ENCODE measurements around the gene CAPZB.

DNA sequence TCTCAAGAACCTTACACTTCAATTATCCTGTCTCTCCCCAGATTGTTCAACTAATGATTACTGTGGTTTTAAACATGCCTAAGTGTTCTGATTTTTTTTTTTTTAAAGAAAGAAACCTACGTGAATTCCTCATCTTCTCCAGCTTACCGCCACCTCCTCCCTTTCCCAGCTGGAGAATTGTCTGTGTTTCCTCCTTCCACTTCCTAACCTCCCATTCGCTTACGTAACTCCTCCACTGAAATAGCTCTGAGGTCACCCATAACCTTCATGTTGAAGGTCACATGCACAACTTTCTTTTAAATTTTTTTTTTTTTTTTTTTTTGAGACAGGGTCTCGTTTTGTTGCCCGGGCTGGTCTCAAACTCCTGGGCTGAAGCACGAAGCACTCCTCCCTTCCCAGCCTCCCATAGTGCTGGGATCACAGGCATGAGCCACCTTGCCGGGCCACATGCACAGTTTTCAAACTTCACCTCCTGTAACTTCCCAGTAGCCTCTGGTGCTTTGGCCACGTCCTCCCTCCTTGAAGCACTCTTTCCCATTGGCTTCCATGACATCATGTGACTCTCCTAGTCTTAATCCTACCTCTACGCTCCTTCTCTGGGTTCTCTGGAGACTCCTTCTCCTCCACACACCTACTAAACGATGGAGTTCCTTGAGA lies 9.8 kb upstream of the CAPZB start:
- TF ChIP-seq, protein P1, sequence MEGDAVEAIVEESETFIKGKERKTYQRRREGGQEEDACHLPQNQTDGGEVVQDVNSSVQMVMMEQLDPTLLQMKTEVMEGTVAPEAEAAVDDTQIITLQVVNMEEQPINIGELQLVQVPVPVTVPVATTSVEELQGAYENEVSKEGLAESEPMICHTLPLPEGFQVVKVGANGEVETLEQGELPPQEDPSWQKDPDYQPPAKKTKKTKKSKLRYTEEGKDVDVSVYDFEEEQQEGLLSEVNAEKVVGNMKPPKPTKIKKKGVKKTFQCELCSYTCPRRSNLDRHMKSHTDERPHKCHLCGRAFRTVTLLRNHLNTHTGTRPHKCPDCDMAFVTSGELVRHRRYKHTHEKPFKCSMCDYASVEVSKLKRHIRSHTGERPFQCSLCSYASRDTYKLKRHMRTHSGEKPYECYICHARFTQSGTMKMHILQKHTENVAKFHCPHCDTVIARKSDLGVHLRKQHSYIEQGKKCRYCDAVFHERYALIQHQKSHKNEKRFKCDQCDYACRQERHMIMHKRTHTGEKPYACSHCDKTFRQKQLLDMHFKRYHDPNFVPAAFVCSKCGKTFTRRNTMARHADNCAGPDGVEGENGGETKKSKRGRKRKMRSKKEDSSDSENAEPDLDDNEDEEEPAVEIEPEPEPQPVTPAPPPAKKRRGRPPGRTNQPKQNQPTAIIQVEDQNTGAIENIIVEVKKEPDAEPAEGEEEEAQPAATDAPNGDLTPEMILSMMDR (IDR thresholded peaks at IDR 0.05; ENCODE audit: insufficient read depth, low read length), result no peak
- no peak for TF ChIP-seq POLR2AphosphoS5 (IDR thresholded peaks at IDR 0.05; ENCODE audit: low read depth)
